ENCODE results near the gene TNK1. TPM values are rescaled to one million over a fixed set of nuclear protein-coding genes. Genes with fewer than 3 reads are reported as not detected.

TNK1 gene
- polyA plus RNA-seq, 1 of the 3 experiments (the other 2 are of a cell fraction), result 0.64 TPM

DNA sequence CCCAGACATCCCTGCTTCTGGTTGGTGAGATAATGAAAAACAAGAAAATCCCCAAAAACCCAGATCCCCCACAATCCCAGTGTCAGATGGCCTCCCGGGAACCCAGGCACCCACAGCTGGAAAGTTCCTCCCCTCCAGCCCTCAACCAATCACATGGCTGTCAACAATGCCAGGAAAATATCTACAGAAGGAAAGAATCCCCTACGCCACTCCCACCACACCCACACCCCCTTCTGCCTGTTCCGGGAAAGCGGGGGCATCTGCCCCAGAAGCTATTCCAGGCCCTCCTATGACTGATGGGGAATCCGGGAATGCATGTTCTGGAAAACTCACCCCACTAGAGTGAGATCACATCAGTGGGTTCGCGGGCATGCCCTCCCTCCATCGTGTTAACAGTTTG is 24.1 kb upstream of the TNK1 start:
- no peak overlapping the region for H2AFZ ChIP-seq (ENCODE audit: low read depth)

DNA sequence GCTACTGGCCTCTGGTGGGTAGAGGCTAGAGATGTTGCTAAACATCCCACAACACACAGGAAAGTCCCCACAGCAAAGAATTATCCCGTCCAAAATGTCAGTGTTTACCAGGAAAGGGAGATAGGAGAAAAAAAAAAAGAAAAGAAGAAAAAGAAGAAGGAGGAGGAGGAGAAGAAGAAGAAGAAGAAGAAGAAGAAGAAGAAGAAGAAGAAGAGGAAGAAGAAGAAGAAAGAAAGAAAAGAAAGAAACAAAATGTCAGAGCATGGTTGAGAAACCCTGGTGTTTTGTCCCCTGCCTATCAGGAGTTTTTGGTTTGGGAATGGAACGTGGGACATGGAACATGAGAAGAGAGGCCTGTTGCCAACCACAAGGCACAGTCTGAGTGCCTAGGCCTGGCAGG is 23.5 kb upstream of the TNK1 start:
- Histone ChIP-seq H3K36me3 (replicated peaks in 1 of 2; ENCODE audit: control insufficient read depth in 1 of 2, insufficient read depth in 2 of 2, low read length in 1 of 2) (no peaks in the 10 kb centered on the region), H3K4me2 (no peak overlapping the region), H3K79me2 (ENCODE audit: insufficient read depth) (peaks cover 23% of the 10 kb centered on the region), H2AFZ (ENCODE audit: low read depth) (no peak overlapping the region), H3K27ac (ENCODE audit: low read depth in 2 of 2, low read length in 1 of 2) (no peak overlapping the region), H3K9me3 (no peaks in the 10 kb centered on the region), H3K27me3 (ENCODE audit: insufficient read depth) (no peaks in the 10 kb centered on the region), H4K20me1 (ENCODE audit: insufficient read depth) (no peaks in the 10 kb centered on the region), H3K4me1 (ENCODE audit: control insufficient read depth in 1 of 2, insufficient read depth in 2 of 2, low read depth in 1 of 2, low read length in 1 of 2) (peaks cover 13 to 36% of the 10 kb centered on the region in 2 experiments; a peak in 2 of 4 replicates), H3K4me3 (ENCODE audit: low read depth in 2 of 2, low read length in 1 of 2) (no peak overlapping the region), H3K9me2 (no peaks in the 10 kb centered on the region), H3K9ac (no peak overlapping the region), H3F3A (replicated peaks; ENCODE audit: insufficient read depth) (no peaks in the 10 kb centered on the region)
- TF ChIP-seq, protein P1, sequence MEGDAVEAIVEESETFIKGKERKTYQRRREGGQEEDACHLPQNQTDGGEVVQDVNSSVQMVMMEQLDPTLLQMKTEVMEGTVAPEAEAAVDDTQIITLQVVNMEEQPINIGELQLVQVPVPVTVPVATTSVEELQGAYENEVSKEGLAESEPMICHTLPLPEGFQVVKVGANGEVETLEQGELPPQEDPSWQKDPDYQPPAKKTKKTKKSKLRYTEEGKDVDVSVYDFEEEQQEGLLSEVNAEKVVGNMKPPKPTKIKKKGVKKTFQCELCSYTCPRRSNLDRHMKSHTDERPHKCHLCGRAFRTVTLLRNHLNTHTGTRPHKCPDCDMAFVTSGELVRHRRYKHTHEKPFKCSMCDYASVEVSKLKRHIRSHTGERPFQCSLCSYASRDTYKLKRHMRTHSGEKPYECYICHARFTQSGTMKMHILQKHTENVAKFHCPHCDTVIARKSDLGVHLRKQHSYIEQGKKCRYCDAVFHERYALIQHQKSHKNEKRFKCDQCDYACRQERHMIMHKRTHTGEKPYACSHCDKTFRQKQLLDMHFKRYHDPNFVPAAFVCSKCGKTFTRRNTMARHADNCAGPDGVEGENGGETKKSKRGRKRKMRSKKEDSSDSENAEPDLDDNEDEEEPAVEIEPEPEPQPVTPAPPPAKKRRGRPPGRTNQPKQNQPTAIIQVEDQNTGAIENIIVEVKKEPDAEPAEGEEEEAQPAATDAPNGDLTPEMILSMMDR (IDR thresholded peaks at IDR 0.05), result no peak
- CTCF ChIA-PET, result interaction anchor here (0.6 to 3.8 kb wide), 8 partner anchors 8 to 189 kb away, joined by 3 to 33 read pairs (median 11); partner anchors contain the start of genes NLGN2 and TMEM102
- POLR2A ChIA-PET, result no interaction called here
- no peak for DNase-seq
- WGBS (ENCODE audit: low lambda C conversion rate), result 76% methylated on average over 2 of the region's 2 CpGs

More for the DNA sequence above, 24.1 kb upstream of the TNK1 start:
- Histone ChIP-seq H3K36me3 (replicated peaks in 1 of 2; ENCODE audit: control insufficient read depth in 1 of 2, insufficient read depth in 2 of 2, low read length in 1 of 2) (no peaks in the 10 kb centered on the region), H3K9ac (no peak overlapping the region), H4K20me1 (ENCODE audit: insufficient read depth) (no peaks in the 10 kb centered on the region), H3K4me1 (ENCODE audit: control insufficient read depth in 1 of 2, insufficient read depth in 2 of 2, low read depth in 1 of 2, low read length in 1 of 2) (peaks cover 13 to 37% of the 10 kb centered on the region in 2 experiments; a peak in 2 of 4 replicates), H3K79me2 (ENCODE audit: insufficient read depth) (peaks cover 27% of the 10 kb centered on the region), H3K27me3 (ENCODE audit: insufficient read depth) (no peaks in the 10 kb centered on the region), H3K4me2 (no peak overlapping the region), H3K9me3 (no peaks in the 10 kb centered on the region), H3K4me3 (ENCODE audit: low read depth in 2 of 2, low read length in 1 of 2) (no peak overlapping the region), H3K9me2 (no peaks in the 10 kb centered on the region), H3F3A (replicated peaks; ENCODE audit: insufficient read depth) (no peaks in the 10 kb centered on the region), H3K27ac (ENCODE audit: low read depth in 2 of 2, low read length in 1 of 2) (no peak overlapping the region)
- ChIA-PET CTCF (interaction anchor here (0.6 to 5.2 kb wide), 43 partner anchors 8 to 331 kb away, joined by 3 to 52 read pairs (median 5); partner anchors contain the start of genes FGF11, NLGN2, PLSCR3 and SENP3), POLR2A (interaction anchor here (0.9 kb wide), 1 partner anchor 80 kb away, joined by 3 read pairs; no protein-coding TSS in a partner anchor)
- no peak for DNase-seq
- WGBS (ENCODE audit: low lambda C conversion rate), result 85% methylated on average over 8 of the region's 8 CpGs
- no peak for TF ChIP-seq RFX5 (IDR thresholded peaks at IDR 0.05; ENCODE audit: low read length)
- TF ChIP-seq, protein P2, sequence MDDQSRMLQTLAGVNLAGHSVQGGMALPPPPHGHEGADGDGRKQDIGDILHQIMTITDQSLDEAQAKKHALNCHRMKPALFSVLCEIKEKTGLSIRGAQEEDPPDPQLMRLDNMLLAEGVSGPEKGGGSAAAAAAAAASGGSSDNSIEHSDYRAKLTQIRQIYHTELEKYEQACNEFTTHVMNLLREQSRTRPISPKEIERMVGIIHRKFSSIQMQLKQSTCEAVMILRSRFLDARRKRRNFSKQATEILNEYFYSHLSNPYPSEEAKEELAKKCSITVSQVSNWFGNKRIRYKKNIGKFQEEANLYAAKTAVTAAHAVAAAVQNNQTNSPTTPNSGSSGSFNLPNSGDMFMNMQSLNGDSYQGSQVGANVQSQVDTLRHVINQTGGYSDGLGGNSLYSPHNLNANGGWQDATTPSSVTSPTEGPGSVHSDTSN (IDR thresholded peaks at IDR 0.05), result no peak
- no peak for TF ChIP-seq RCOR1 (IDR thresholded peaks at IDR 0.05; ENCODE audit: low read length)

DNA sequence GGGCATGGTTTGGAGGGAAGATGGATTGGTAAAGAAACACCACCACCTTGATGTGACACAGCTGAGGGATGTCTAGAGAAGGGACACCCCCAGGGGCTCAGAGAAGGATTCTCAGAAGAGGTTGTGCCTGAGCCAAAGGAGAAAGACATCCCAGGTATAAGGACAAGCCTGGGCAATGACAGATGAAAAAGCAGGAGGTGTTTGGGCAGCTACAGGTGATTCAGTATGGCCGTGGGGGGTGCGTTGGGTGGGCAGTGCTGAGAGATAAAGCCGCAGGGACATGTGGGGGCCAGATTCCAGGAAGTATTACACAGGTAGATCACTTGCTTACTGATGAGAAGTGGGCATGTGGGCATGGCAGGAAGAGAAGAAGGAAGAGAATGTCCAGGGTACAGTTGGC is 19.0 kb upstream of the TNK1 start:
- Histone ChIP-seq H3K27ac (ENCODE audit: low read depth in 2 of 2, low read length in 1 of 2) (no peak overlapping the region), H3K36me3 (replicated peaks in 1 of 2; ENCODE audit: control insufficient read depth in 1 of 2, insufficient read depth in 2 of 2, low read length in 1 of 2) (no peaks in the 10 kb centered on the region), H3K9ac (no peak overlapping the region), H3K9me3 (no peaks in the 10 kb centered on the region), H3K4me2 (no peak overlapping the region), H4K20me1 (ENCODE audit: insufficient read depth) (no peaks in the 10 kb centered on the region), H3K4me1 (ENCODE audit: control insufficient read depth in 1 of 2, insufficient read depth in 2 of 2, low read depth in 1 of 2, low read length in 1 of 2) (no peaks in the 10 kb centered on the region), H3K27me3 (ENCODE audit: insufficient read depth) (no peaks in the 10 kb centered on the region), H3K79me2 (ENCODE audit: insufficient read depth) (no peaks in the 10 kb centered on the region), H3K9me2 (no peaks in the 10 kb centered on the region), H2AFZ (ENCODE audit: low read depth) (no peak overlapping the region), H3F3A (replicated peaks; ENCODE audit: insufficient read depth) (no peaks in the 10 kb centered on the region), H3K4me3 (ENCODE audit: low read depth in 2 of 2, low read length in 1 of 2) (no peak overlapping the region)
- POLR2A ChIA-PET, result no interaction called here
- CTCF ChIA-PET, result interaction anchor here (0.6 to 2.6 kb wide), 5 partner anchors 9 to 199 kb away, joined by 3 to 13 read pairs (median 9); partner anchors contain the start of genes KCTD11 and TMEM256
- WGBS (ENCODE audit: low lambda C conversion rate), result 35% methylated on average over 3 of the region's 3 CpGs
- DNase-seq, result no peak
- TF ChIP-seq ELF1 (IDR thresholded peaks at IDR 0.05) (no peak), RXRA (IDR thresholded peaks at IDR 0.05; ENCODE audit: borderline replicate concordance, low read depth) (no peak), RAD21 (IDR thresholded peaks at IDR 0.05; ENCODE audit: low read length) (no peak), FOXJ3 (CRISPR knock-in tag; IDR thresholded peaks at IDR 0.05) (no peak), RCOR1 (IDR thresholded peaks at IDR 0.05; ENCODE audit: low read length) (no peak), POLR2AphosphoS5 (IDR thresholded peaks at IDR 0.05; ENCODE audit: low read depth, low read length) (no peak), EZH2phosphoT487 (IDR thresholded peaks at IDR 0.05; ENCODE audit: borderline replicate concordance, low read depth) (no peak), NFIC (IDR thresholded peaks at IDR 0.05; ENCODE audit: borderline replicate concordance) (no peak), TCF12 (IDR thresholded peaks at IDR 0.05) (no peak)
- TF ChIP-seq, protein P1 (IDR thresholded peaks at IDR 0.05), result no peak
- TF ChIP-seq, protein P3, sequence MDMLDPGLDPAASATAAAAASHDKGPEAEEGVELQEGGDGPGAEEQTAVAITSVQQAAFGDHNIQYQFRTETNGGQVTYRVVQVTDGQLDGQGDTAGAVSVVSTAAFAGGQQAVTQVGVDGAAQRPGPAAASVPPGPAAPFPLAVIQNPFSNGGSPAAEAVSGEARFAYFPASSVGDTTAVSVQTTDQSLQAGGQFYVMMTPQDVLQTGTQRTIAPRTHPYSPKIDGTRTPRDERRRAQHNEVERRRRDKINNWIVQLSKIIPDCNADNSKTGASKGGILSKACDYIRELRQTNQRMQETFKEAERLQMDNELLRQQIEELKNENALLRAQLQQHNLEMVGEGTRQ (IDR thresholded peaks at IDR 0.05; ENCODE audit: borderline replicate concordance, low read depth, low read length), result no peak
- TF ChIP-seq, protein P4, sequence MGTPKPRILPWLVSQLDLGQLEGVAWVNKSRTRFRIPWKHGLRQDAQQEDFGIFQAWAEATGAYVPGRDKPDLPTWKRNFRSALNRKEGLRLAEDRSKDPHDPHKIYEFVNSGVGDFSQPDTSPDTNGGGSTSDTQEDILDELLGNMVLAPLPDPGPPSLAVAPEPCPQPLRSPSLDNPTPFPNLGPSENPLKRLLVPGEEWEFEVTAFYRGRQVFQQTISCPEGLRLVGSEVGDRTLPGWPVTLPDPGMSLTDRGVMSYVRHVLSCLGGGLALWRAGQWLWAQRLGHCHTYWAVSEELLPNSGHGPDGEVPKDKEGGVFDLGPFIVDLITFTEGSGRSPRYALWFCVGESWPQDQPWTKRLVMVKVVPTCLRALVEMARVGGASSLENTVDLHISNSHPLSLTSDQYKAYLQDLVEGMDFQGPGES (IDR thresholded peaks at IDR 0.05; ENCODE audit: low read depth, low read length), result no peak
